KBM-7 (cell line): ENCODE measurements around the gene ZNF764.

Experiments
- DNase-seq: peaks from one replicate; pipeline ENCODE4 v3.0.0-alpha.2; 2015
- in situ Hi-C: fragments of 300-500 bp; cut with MboI; formaldehyde crosslinking; loops from 2 replicates; pipeline ENCODE4 v1.14.3; 2020; ENCODE audit warnings: low sequenced_read_pairs, low pct_unique_long_range_greater_than_20kb, mixed read lengths

ZNF764 gene

DNA sequence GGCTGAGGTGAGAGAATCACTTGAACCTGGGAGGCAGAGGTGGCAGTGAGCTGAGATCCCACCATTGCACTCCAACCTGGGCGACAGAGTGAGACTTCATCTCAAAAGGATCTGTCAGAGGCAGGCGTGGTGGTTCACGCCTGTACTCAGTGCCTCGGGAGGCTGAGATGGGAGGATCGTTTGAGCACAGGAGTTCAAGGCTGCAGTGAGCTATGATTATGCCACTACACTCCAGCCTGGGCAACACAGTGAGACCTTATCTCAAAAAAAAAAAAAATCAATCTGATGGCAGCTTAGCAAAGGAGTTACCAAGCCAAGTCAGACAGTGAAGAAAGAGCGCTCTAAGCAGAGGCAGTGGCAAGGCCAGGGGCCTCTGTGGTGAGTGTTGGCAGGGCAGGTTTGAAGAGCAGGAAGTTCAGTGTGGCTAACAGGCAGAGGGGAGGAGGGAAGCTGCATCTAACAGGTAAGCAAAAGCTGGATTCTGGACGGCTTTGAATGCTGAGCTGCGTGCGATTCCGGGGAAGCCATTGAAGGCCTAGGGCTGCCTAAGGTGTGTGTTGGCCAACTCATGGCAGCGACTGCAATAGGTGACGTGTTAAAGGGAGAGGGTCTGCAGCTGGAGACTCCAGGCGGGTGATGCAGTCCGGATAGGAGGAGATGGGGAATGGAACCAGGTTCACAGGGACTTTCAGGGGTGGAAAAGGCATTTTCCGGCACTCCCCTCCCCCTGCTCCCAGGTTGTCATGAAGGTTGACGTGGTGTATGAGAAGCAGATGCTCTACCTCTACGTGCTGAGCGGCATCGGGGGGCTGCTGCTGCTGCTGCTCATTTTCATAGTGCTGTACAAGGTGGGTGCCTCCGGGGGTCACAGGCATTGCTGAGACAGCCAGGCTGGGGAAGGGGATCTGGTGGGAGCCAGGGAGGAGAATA is 38.8 kb downstream of the ZNF764 start:
- DNase-seq: no peak
- in situ Hi-C loops: no loop called here

DNA sequence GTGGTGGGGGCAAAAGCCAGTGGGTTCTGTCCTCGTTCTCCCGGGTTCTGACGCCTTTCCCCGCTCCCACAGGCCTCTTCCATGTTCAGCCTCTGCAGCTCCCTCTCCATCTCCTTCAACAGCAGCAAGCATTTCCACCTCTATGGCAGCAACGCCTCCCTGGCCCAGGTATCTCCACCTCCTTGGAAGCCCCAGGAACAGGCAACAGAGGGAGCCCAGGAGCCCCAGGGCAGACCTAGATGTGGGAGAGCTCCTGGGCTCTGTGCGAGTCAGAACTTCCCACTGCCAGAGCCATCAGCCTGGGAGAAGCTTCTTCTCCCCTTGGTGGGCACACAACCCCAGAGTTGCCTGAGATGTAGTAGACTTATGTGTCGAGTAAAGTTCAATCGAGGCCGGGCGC is 39.6 kb downstream of the ZNF764 start:
- in situ Hi-C loops: no loop called here
- DNase-seq: no peak

DNA sequence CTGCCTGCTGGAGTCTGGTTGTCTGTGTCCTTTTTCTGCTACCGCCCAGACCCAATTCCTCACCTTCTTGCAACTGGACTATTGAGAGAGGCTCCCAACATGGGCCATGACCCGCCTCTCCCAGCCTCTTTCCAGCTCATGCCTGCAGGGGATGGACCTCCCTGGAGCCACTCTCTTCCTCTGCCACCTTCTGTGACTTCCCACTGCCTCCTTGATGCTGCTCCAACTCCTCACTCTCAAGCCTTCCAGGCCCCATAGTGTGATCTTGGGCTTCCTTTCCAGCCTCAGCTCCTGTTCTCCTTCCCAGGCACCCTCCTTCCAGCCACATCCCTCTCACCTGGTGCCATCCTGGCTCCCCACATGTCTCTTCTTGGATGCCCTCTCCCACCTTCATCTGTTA is 42.9 kb downstream of the ZNF764 start:
- in situ Hi-C loops: no loop called here
- no peak for DNase-seq

DNA sequence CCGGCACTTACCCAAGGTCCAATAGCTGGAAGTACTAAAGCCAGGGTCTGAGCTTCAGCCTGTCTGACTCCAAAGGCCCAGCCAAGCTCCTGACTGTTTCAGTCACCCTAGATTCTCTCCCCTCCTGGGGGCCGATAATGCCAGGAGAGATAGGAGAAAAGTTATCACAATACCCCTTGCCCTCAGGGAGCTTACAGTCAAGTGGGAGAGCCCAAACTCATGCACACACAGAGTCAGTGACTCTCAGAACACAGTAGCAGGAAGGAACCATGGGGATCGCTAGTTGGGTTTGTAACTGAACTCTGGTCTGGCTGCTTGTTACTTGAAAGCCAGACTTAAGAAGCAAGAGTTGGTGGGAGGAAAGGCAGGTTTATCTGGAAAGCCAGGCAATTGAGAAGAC is 46.7 kb downstream of the ZNF764 start:
- DNase-seq: no peak
- in situ Hi-C loops: no loop called here

DNA sequence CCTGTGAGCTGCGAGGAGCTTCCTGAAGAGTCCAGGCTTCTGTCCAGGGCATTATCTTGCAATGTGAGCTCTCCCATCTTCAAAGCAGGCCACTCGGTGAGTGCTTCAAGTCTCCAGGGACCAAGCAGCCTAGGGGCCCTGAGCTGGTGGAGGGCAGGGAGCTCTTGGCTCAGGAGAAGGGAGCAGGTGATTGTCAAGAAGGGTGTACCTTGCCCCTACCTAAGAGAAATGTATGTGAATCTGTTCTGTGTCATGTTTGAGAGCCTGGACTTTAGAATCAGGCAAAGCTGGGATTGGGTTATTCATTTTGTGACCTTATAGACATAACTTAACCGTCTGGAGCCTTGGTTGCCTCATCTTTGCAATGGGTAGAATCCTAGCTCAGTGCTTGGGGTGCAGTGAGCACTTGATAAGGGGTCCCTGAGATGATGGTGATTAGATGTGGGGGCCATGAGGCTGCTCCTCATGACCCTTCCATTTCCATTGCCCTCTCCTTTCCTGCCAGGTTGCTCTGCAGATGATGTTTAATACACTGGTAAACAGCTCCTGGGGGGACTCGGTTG is 47.7 kb downstream of the ZNF764 start:
- in situ Hi-C loops: no loop called here
- no peak for DNase-seq

DNA sequence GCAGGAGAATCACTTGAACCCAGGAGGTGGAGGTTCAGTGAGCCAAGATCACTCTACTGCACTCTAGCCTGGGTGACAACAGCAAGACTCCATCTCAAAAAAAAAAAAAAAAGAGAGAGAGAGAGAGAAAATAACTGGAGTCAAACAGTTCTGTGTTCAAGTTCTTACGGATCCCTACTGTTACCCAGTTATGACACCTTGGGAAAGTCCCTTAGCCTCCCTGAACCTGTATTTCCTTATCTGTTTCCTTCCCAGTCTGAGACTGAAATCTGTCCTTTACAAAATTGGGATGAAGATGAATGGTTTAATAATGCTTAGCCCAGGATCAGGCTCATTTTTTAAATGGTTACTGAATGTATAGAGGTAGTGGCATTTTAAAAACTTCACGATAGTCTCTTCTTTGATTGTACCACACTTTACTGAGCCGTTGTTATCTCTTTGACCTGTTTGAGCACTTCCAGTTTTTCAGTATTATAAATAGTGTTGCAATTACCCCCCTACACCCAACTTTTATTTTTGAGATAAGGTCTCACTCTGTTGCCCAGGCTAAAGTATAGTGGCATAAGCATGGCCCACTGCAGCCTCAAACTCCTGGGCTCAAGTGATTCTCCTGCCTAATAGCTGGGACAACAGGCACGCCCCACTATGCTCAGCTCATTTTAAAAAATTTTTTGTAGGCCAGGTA is 49.0 kb downstream of the ZNF764 start:
- no peak for DNase-seq
- in situ Hi-C loops: no loop called here
